Gastrocnemius medialis (tissue), 4 donors: ENCODE results near the gene CCM2L. TPM values are rescaled to one million over a fixed set of nuclear protein-coding genes. Genes with fewer than 3 reads are reported as not detected.

Experiments
- ATAC-seq, 2 donors: fragments of 150-250 bp; one replicate each; pipeline ENCODE4 v1.9.1; 2016
- DNase-seq, 2 donors: peaks; one replicate each; pipeline ENCODE4 v3.0.0-alpha.2; 2019
- H3K27ac ChIP-seq, 4 donors: fragments of 200-600 bp; sonication (generic); 1 replicate in 1 of 4; 2 replicates in 3 of 4; pipeline ENCODE4 v1.5.1; 2016 to 2018; ENCODE audit warnings: mild to moderate bottlenecking in 2 of 4, moderate library complexity in 1 of 4
- H3K27me3 ChIP-seq, 3 donors: fragments of 200-600 bp; sonication (generic) in 2 of 3; 1 replicate in 1 of 3; 2 replicates in 2 of 3; pipeline versions ENCODE4 v1.5.1 to v1.6.0; 2016 to 2019; ENCODE audit warnings: mild to moderate bottlenecking in 1 of 3, moderate library complexity in 1 of 3
- H3K36me3 ChIP-seq, 2 donors: fragments of 200-600 bp; sonication (generic) in 1 of 2; one replicate each; pipeline ENCODE4 v1.5.1; 2017 to 2018
- H3K4me1 ChIP-seq, 2 donors: fragments of 200-600 bp; sonication (generic) in 1 of 2; one replicate each; pipeline ENCODE4 v1.5.1; 2016 to 2017; ENCODE audit warnings: mild to moderate bottlenecking in 2 of 2
- H3K4me3 ChIP-seq, 4 donors: fragments of 200-600 bp; sonication (generic) in 3 of 4; 1 replicate in 1 of 4; 2 replicates in 3 of 4; pipeline ENCODE4 v1.5.1; 2016 to 2019; ENCODE audit warnings: mild to moderate bottlenecking in 2 of 4
- H3K9me3 ChIP-seq, 3 donors: fragments of 200-600 bp; sonication (generic) in 2 of 3; 1 replicate in 1 of 3; 2 replicates in 2 of 3; pipeline ENCODE4 v1.5.1; 2016 to 2019
- CTCF ChIP-seq, 5 experiments: fragments of 450-650 bp in 3 of 5; fragments of 200-600 bp in 2 of 5; sonication (generic) in 2 of 5; IDR thresholded peaks in 4 of 5; conservative IDR thresholded peaks in 1 of 5; 1 replicate in 4 of 5; 2 replicates in 1 of 5; pipeline ENCODE4 v1.5.1; 2016 to 2019; ENCODE audit warnings: antibody characterized with exemption in 5 of 5, mild to moderate bottlenecking in 3 of 5, moderate library complexity in 3 of 5
- POLR2A ChIP-seq, 2 donors: fragments of 450-650 bp; IDR thresholded peaks; one replicate each; pipeline ENCODE4 v1.6.1; 2017; ENCODE audit warnings: antibody characterized with exemption in 2 of 2, mild to moderate bottlenecking in 2 of 2, moderate library complexity in 2 of 2
- in situ Hi-C, 4 donors: fragments of 200-750 bp; cut with MboI; loops; one replicate each; pipeline versions ENCODE4 v1.15.0 to v1.8.0; 2017; ENCODE audit warnings: low sequenced_read_pairs in 4 of 4
- intact Hi-C: fragments of 100-400 bp; cut with DNase I; formaldehyde crosslinking; loops from one replicate; pipeline ENCODE4 v1.15.1; 2023; ENCODE audit warnings: low total_unique reads
- total RNA-seq, 4 donors: library from RNA; depleted of rRNA; stranded (reverse); fragments of >200 nt; gene quantifications; one replicate each; pipeline versions ENCODE4 v1.1.0 to v1.2.3, GENCODE V29; 2016

Gene CCM2L
- total RNA-seq, 4 donors from 2014 or later, result 2.2 to 5.8 (median 3.2) TPM

- H3K36me3 ChIP-seq, result no peaks in the 10 kb centered on the region
- no peak overlapping the region for H3K4me3 ChIP-seq
- intact Hi-C loops, result no loop called here
- no peak for ATAC-seq
- no peak for TF ChIP-seq POLR2A (IDR thresholded peaks at IDR 0.05)
- no peak for TF ChIP-seq CTCF (IDR thresholded peaks at IDR 0.05 in 4 of 5, conservative IDR thresholded peaks at IDR 0.05 in 1 of 5)
- no peaks in the 10 kb centered on the region for H3K9me3 ChIP-seq
- in situ Hi-C loops, result no loop called here
- H3K27me3 ChIP-seq, result peaks cover 28 to 48% (median 38%) of the 10 kb centered on the region in 3 donors
- DNase-seq, result no peak
- no peak overlapping the region for H3K27ac ChIP-seq
- peaks cover 0 to 4% of the 10 kb centered on the region in 2 donors for H3K4me1 ChIP-seq
These were observed 46.7 kb downstream of the CCM2L start for GRCh38 chr20:32056708-32057483.

DNA sequence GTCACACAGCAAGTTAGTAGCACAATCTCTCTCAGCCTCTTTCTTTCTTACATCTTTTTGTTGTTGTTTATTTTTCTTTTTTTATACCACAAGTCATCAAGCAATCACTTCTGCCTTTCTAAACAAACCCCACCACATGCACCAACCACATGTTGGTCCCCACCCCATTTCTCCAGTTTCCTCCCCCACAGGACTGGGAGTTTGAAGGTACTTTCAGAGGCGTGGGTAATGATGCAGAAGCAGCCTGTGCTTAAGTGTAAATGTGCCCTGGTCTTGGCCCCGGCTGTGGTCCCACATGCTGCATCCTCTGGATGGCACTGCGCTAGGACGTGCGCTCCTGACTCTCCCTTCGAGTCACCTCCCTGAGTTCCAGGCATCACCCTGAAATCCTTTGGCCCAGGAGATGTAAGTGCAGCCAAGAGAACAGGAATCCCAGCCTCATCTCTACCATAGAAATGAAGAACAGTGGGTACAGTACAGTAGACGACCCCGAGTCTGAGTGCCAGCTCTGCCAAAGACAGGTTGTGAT is 47.5 kb downstream of the CCM2L start:
- in situ Hi-C loops, result no loop called here
- Histone ChIP-seq H3K36me3 (no peaks in the 10 kb centered on the region), H3K4me3 (no peak overlapping the region), H3K27me3 (peaks cover 20 to 39% (median 30%) of the 10 kb centered on the region in 3 donors), H3K4me1 (no peaks in the 10 kb centered on the region), H3K27ac (no peak overlapping the region), H3K9me3 (no peaks in the 10 kb centered on the region)
- intact Hi-C loops, result no loop called here
- no peak for DNase-seq
- no peak for ATAC-seq
- no peak for TF ChIP-seq CTCF (IDR thresholded peaks at IDR 0.05 in 4 of 5, conservative IDR thresholded peaks at IDR 0.05 in 1 of 5)
- TF ChIP-seq POLR2A (IDR thresholded peaks at IDR 0.05), result no peak

DNA sequence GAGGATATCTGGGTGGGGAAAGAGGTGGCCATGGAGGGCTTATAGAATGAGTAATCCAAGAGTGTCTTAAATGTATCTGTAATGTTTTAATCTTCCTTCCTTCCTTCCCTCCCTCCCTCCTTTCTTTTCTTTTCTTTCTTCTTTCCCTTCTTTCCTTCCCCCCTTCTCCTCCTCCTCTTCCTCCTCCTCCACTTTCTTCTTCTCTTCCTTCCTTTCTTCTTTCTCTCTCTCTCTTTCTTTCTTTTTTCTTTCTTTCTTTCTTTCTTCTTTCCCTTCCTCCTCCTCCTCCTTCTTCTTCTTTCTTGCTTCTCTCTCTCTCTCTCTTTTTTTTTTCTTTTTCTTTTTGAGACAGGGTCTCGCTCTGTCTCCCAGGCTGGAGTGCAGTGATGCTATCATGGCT is 49.0 kb downstream of the CCM2L start:
- Histone ChIP-seq H3K27me3 (peaks cover 7 to 25% (median 19%) of the 10 kb centered on the region in 3 donors), H3K4me1 (no peaks in the 10 kb centered on the region), H3K9me3 (no peaks in the 10 kb centered on the region), H3K36me3 (no peaks in the 10 kb centered on the region), H3K4me3 (no peak overlapping the region), H3K27ac (no peak overlapping the region)
- no peak for ATAC-seq
- in situ Hi-C loops, result no loop called here
- DNase-seq, result no peak
- intact Hi-C loops, result no loop called here
- no peak for TF ChIP-seq CTCF (IDR thresholded peaks at IDR 0.05 in 4 of 5, conservative IDR thresholded peaks at IDR 0.05 in 1 of 5)
- no peak for TF ChIP-seq POLR2A (IDR thresholded peaks at IDR 0.05)

DNA sequence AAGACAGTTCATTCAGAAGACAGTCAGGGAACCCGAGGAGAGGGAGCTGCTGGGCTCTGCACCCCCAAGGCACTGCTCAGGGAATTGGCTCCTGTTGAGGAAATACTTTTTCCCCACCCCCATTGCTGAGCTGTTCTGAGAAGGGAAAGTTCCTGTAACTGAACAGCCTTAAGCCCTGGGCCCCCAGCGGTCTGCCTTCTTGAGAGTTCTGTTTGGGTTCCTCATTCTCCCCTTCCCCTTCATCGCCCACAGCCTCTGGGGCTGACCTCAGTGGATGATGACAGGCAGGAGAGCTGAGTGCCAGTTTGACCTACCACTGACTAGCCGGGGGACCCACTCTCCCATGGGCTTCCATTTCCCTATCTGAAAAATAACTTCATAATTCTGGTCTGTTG is 52.5 kb downstream of the CCM2L start:
- ATAC-seq (no peak), DNase-seq (peak; percentile 27 to 38)
- intact Hi-C loops, result no loop called here
- Histone ChIP-seq H3K9me3 (no peaks in the 10 kb centered on the region), H3K4me3 (no peak overlapping the region), H3K36me3 (no peaks in the 10 kb centered on the region), H3K4me1 (peaks cover 0 to 6% of the 10 kb centered on the region in 2 donors), H3K27ac (no peak overlapping the region), H3K27me3 (peaks cover 0 to 13% (median 3%) of the 10 kb centered on the region in 3 donors)
- no peak for TF ChIP-seq POLR2A (IDR thresholded peaks at IDR 0.05)
- no peak for TF ChIP-seq CTCF (IDR thresholded peaks at IDR 0.05 in 4 of 5, conservative IDR thresholded peaks at IDR 0.05 in 1 of 5)
- in situ Hi-C loops, result no loop called here
